Calu3 (cell line): Measurements from ENCODE around the gene SRGAP3. TPM values are rescaled to one million over a fixed set of nuclear protein-coding genes. Genes with fewer than 3 reads are reported as not detected.

Source experiments
- BruUV-seq: library from RNA; stranded (reverse); fragments of 400-500 nt; replicated peaks from 2 replicates; lab custom pipeline; 2021; lab: Mats Ljungman, UMichigan
- CTCF ChIA-PET: fragments of 300-600 bp; sonication (Branson Sonifier 250); formaldehyde crosslinking; loops from one replicate; lab custom pipeline; 2022; ENCODE audit warnings: antibody characterized with exemption; lab: Charles Lee
- DNase-seq: peaks from one replicate; pipeline ENCODE4 v3.0.0; 2022
- H3K27ac Mint-ChIP-seq: one replicate; pipeline ENCODE4 v1.8.0; 2022; ENCODE audit warnings: mixed read lengths; ENCODE audit not compliant: unreplicated experiment
- H3K27me3 Mint-ChIP-seq: one replicate; pipeline ENCODE4 v1.8.0; 2022; ENCODE audit warnings: mixed read lengths; ENCODE audit not compliant: unreplicated experiment
- H3K36me3 Mint-ChIP-seq: one replicate; pipeline ENCODE4 v1.8.0; 2022; ENCODE audit warnings: mild to moderate bottlenecking, moderate library complexity, mixed read lengths; ENCODE audit not compliant: insufficient read depth, unreplicated experiment
- H3K4me1 Mint-ChIP-seq: one replicate; pipeline ENCODE4 v1.8.0; 2022; ENCODE audit warnings: mild to moderate bottlenecking, low read depth, mixed read lengths; ENCODE audit not compliant: unreplicated experiment
- H3K4me3 Mint-ChIP-seq: one replicate; pipeline ENCODE4 v1.8.0; 2022; ENCODE audit warnings: mild to moderate bottlenecking, low read depth, moderate library complexity, mixed read lengths; ENCODE audit not compliant: unreplicated experiment
- H3K9me3 Mint-ChIP-seq: one replicate; pipeline ENCODE4 v1.8.0; 2022; ENCODE audit warnings: low read depth, mixed read lengths; ENCODE audit not compliant: unreplicated experiment
- intact Hi-C: fragments of 100-400 bp; cut with micrococcal nuclease; formaldehyde crosslinking; loops from one replicate; pipeline ENCODE4 v1.10.0; 2022; ENCODE audit not compliant: unreplicated experiment
- total RNA-seq: library from RNA; stranded (reverse); gene quantifications from 2 replicates; pipeline ENCODE4 v1.2.3, GENCODE V29; 2022
- TF ChIP-seq, protein P1 (sequence below): fragments of 200-600 bp; IDR thresholded peaks from one replicate; pipeline ENCODE4 v1.8.0; 2022; ENCODE audit warnings: antibody characterized with exemption; ENCODE audit not compliant: unreplicated experiment

Gene SRGAP3
- total RNA-seq, 1 experiment from 2014 or later = 8.2 TPM

DNA sequence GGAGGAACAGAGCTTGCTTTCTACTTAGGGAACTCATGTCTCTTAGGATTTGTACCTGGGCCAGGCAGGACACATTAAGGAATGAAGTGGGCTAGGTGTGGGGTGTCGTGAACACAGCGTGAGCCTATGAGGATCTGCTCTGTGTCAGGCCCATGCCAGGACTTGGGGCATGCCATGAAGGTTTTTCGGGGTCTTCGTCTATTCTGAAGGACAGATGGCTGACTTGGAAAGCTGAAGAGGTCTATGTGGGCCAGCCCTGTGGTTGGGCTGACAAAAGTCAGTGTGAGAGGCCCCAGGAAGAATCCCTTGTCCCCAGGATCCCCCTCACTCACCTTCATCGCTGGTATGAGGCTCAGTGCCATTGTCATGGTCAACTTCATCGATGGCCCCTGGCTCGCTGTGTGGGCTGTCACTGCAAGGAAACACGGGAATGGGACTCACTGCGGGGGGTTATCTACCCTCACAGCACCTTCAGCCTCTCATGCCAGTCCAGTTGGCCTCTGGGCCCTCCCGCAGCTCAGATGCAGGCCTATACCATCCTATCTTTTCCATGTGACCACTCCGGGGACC lies 239.4 kb downstream of the SRGAP3 start:
- TF ChIP-seq, protein P1, sequence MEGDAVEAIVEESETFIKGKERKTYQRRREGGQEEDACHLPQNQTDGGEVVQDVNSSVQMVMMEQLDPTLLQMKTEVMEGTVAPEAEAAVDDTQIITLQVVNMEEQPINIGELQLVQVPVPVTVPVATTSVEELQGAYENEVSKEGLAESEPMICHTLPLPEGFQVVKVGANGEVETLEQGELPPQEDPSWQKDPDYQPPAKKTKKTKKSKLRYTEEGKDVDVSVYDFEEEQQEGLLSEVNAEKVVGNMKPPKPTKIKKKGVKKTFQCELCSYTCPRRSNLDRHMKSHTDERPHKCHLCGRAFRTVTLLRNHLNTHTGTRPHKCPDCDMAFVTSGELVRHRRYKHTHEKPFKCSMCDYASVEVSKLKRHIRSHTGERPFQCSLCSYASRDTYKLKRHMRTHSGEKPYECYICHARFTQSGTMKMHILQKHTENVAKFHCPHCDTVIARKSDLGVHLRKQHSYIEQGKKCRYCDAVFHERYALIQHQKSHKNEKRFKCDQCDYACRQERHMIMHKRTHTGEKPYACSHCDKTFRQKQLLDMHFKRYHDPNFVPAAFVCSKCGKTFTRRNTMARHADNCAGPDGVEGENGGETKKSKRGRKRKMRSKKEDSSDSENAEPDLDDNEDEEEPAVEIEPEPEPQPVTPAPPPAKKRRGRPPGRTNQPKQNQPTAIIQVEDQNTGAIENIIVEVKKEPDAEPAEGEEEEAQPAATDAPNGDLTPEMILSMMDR = no peak
- CTCF ChIA-PET = no interaction called here
- DNase-seq = no peak
- no peak overlapping the region for H3K4me3 Mint-ChIP-seq
- no peaks in the 10 kb centered on the region for H3K9me3 Mint-ChIP-seq
- no peaks in the 10 kb centered on the region for H3K4me1 Mint-ChIP-seq
- BruUV-seq = no TSS peak
- intact Hi-C loops = no loop called here
- H3K27ac Mint-ChIP-seq = no peak overlapping the region
- no peaks in the 10 kb centered on the region for H3K36me3 Mint-ChIP-seq
- H3K27me3 Mint-ChIP-seq = no peaks in the 10 kb centered on the region

DNA sequence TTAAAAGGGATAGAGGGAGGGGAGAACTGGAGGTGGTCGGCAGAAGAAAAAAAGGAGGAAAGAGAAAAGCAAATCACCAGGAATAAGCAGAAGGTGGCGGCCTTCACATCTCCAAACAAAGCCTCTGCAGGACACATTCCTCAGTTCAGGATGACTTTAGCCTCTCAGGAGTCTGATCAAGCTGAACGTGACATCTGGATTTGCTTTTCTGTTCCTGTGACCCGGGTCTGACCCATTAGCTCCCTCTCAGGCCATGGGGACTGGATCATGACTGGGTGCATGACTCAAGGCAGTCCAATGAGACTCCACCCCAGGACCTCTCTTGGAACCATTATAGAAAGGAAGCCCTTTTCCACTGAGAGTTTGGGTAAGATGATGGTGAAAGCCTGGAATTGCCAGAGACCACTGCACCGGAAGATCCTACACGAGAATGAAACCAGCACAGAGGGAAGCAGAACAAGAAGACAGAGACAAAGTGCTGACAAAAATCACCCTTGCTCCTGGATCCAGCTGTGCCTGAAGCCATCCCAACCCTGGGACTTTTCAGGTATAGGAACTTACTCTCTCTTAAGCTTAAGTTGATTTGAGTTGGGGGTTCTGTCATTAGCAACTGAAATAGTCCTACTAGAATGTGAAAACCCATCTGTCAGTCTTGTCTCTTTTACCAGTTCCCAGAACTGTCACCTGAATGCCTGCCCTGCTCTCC lies 240.7 kb downstream of the SRGAP3 start:
- no peak for DNase-seq
- H3K36me3 Mint-ChIP-seq = no peaks in the 10 kb centered on the region
- no peak overlapping the region for H3K4me3 Mint-ChIP-seq
- no peaks in the 10 kb centered on the region for H3K9me3 Mint-ChIP-seq
- H3K27ac Mint-ChIP-seq = no peak overlapping the region
- BruUV-seq = no TSS peak
- CTCF ChIA-PET = no interaction called here
- TF ChIP-seq, protein P1 = no peak
- H3K4me1 Mint-ChIP-seq = no peaks in the 10 kb centered on the region
- no peaks in the 10 kb centered on the region for H3K27me3 Mint-ChIP-seq
- intact Hi-C loops = no loop called here

DNA sequence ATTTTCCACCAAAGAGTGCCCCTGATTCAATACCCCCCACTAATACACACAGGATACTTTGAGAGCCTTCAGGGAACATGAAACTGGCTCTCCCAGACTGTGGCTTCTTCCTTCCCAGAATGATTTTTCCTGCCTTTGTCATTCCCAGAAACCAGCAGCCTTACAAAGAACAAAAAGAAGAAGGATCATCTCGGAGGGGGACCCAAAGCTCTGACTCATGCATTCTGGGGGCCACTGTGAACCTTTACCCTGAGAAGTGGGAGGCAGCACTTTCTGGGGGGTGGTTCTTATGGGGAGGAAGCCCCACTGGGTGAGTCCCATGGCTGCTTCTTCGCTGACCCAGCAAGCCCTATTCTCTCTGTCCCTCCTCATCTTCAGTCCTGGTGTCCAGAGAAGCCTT lies 241.5 kb downstream of the SRGAP3 start:
- Mint-ChIP-seq H3K9me3 (no peaks in the 10 kb centered on the region), H3K4me1 (no peaks in the 10 kb centered on the region), H3K4me3 (no peak overlapping the region), H3K27ac (no peak overlapping the region), H3K27me3 (no peaks in the 10 kb centered on the region), H3K36me3 (no peaks in the 10 kb centered on the region)
- TF ChIP-seq, protein P1 = no peak
- intact Hi-C loops = no loop called here
- CTCF ChIA-PET = no interaction called here
- no TSS peak for BruUV-seq
- DNase-seq = no peak

DNA sequence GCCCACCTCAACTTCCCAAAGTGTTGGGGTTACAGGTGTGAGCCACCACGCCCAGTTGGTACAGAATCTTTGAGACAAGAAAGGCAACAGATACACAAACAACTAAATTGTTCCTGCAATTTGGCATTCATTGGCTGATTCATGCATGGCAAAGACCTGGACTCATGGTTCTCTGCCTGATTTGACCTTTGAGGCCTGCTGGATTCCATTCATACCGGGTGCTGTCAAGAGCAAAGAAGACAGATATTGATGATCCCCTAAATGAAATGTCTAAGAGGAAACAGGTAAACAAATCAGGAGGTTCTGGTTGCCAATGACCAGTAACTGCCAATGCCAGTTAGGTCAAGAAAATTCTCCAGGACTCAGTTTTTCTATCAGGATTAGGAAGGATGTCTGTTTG lies 242.2 kb downstream of the SRGAP3 start:
- H3K9me3 Mint-ChIP-seq = no peaks in the 10 kb centered on the region
- intact Hi-C loops = no loop called here
- DNase-seq = no peak

More for the DNA sequence above, 242.2 kb downstream of the SRGAP3 start:
- Mint-ChIP-seq H3K27me3 (no peaks in the 10 kb centered on the region), H3K4me1 (no peaks in the 10 kb centered on the region), H3K27ac (no peak overlapping the region), H3K36me3 (no peaks in the 10 kb centered on the region), H3K4me3 (no peak overlapping the region)
- BruUV-seq = no TSS peak
- TF ChIP-seq, protein P1 = no peak
- CTCF ChIA-PET = no interaction called here
